IMR-90 (cell line): ENCODE results near the gene BCL2L2. TPM values are rescaled to one million over a fixed set of nuclear protein-coding genes. Genes with fewer than 3 reads are reported as not detected.

ENCODE experiments used
- ATAC-seq: fragments of 200-7000 bp; cut with Tn5 transposase; 2 replicates; pipeline ENCODE4 v1.9.1; 2020; ENCODE audit warnings: low read depth, mild to moderate bottlenecking, moderate library complexity
- BruUV-seq: library from RNA; stranded (reverse); fragments of 400-500 nt; replicated peaks from 2 replicates; lab custom pipeline; 2021; lab: Mats Ljungman, UMichigan
- CTCF ChIA-PET: fragments of 300-600 bp; formaldehyde crosslinking; extraction: SDS; loops from one replicate; lab custom pipeline; 2021; ENCODE audit warnings: antibody characterized with exemption; lab: Yijun Ruan, JAX
- POLR2A ChIA-PET: fragments of 300-600 bp; sonication (Branson Sonifier 250); formaldehyde crosslinking; loops from one replicate; lab custom pipeline; 2022; ENCODE audit warnings: antibody characterized with exemption; ENCODE audit not compliant: unreplicated experiment; lab: Charles Lee
- DNase-seq: peaks from one replicate; pipeline ENCODE4 v3.0.0; 2013
- H2AFZ ChIP-seq: replicated peaks from 2 replicates; pipeline ENCODE3; 2013; ENCODE audit warnings: low read length, mild to moderate bottlenecking; ENCODE audit not compliant: poor library complexity
- H2AK5ac ChIP-seq: 2 replicates; pipeline ENCODE4 v1.6.1; 2013; ENCODE audit warnings: low read depth, low read length, inconsistent platforms
- H2AK9ac ChIP-seq: replicated peaks from 2 replicates; pipeline ENCODE3; 2013; ENCODE audit warnings: mild to moderate bottlenecking, low read depth, low read length, moderate library complexity; ENCODE audit not compliant: poor library complexity
- H2BK120ac ChIP-seq: 2 replicates; pipeline ENCODE4 v1.6.1; 2013; ENCODE audit warnings: low read depth, low read length, inconsistent platforms
- H2BK15ac ChIP-seq: 3 replicates; pipeline ENCODE4 v1.6.1; 2013; ENCODE audit warnings: low read depth, low read length, inconsistent platforms
- H2BK20ac ChIP-seq: 2 replicates; pipeline ENCODE4 v1.6.1; 2013; ENCODE audit warnings: low read depth, mild to moderate bottlenecking, inconsistent platforms, low read length, moderate library complexity
- H2BK5ac ChIP-seq: 2 replicates; pipeline ENCODE4 v1.6.1; 2013; ENCODE audit warnings: mild to moderate bottlenecking, low read depth, low read length, inconsistent platforms; ENCODE audit not compliant: poor library complexity, severe bottlenecking
- H3K14ac ChIP-seq: replicated peaks from 2 replicates; pipeline ENCODE4 v1.6.1; 2013; ENCODE audit warnings: low read depth, low read length, inconsistent platforms
- H3K18ac ChIP-seq: 2 replicates; pipeline ENCODE4 v1.6.1; 2013; ENCODE audit warnings: low read depth, low read length, control low read depth
- H3K23ac ChIP-seq: 2 replicates; pipeline ENCODE4 v1.6.1; 2013; ENCODE audit warnings: low read depth, low read length, inconsistent platforms
- H3K27ac ChIP-seq: 2 replicates; pipeline ENCODE4 v1.5.1; 2013; ENCODE audit warnings: mild to moderate bottlenecking, control low read depth, low read length; ENCODE audit not compliant: insufficient read depth
- H3K27me3 ChIP-seq: 2 replicates; pipeline ENCODE4 v1.6.1; 2013; ENCODE audit warnings: low read length; ENCODE audit not compliant: control insufficient read depth, insufficient read depth
- H3K36me3 ChIP-seq: 2 replicates; pipeline ENCODE4 v1.6.1; 2013; ENCODE audit warnings: low read length, mixed read lengths; ENCODE audit not compliant: control insufficient read depth, insufficient read depth
- H3K4ac ChIP-seq: 2 replicates; pipeline ENCODE4 v1.6.1; 2013; ENCODE audit warnings: low read depth, low read length, inconsistent platforms
- H3K4me1 ChIP-seq: 2 replicates; pipeline ENCODE4 v1.6.1; 2013; ENCODE audit warnings: low read length, mixed read lengths; ENCODE audit not compliant: control insufficient read depth, insufficient read depth
- H3K4me2 ChIP-seq: 2 replicates; pipeline ENCODE4 v1.6.1; 2013; ENCODE audit warnings: low read depth, mild to moderate bottlenecking, control low read depth, low read length, moderate library complexity
- H3K4me3 ChIP-seq: 2 replicates; pipeline ENCODE4 v1.5.1; 2013; ENCODE audit warnings: low read depth, mild to moderate bottlenecking, control low read depth, low read length, moderate library complexity; ENCODE audit not compliant: insufficient read depth
- H3K56ac ChIP-seq: 2 replicates; pipeline ENCODE4 v1.6.1; 2013; ENCODE audit warnings: low read length, inconsistent platforms; ENCODE audit not compliant: insufficient read depth; ENCODE audit errors: extremely low read depth
- H3K79me1 ChIP-seq, 2 experiments: 2 replicates each; pipeline ENCODE4 v1.6.1; 2013; ENCODE audit warnings: low read length in 2 of 2, inconsistent platforms in 1 of 2, low read depth in 1 of 2
- H3K9ac ChIP-seq: 2 replicates; pipeline ENCODE4 v1.6.1; 2013; ENCODE audit warnings: low read depth, low read length, control low read depth
- H3K9me1 ChIP-seq: 2 replicates; pipeline ENCODE4 v1.6.1; 2013; ENCODE audit warnings: low read length, inconsistent platforms; ENCODE audit not compliant: insufficient read depth
- H3K9me3 ChIP-seq: 2 replicates; pipeline ENCODE4 v1.6.1; 2013; ENCODE audit warnings: low read length; ENCODE audit not compliant: control insufficient read depth, insufficient read depth
- H4K20me1 ChIP-seq: 2 replicates; pipeline ENCODE4 v1.6.1; 2013; ENCODE audit warnings: low read length, inconsistent platforms; ENCODE audit not compliant: insufficient read depth
- H4K5ac ChIP-seq: 2 replicates; pipeline ENCODE4 v1.6.1; 2013; ENCODE audit warnings: mild to moderate bottlenecking, low read depth, low read length, control low read depth
- H4K8ac ChIP-seq, 2 experiments: 2 replicates each; pipeline ENCODE4 v1.6.1; 2013; ENCODE audit warnings: low read depth in 2 of 2, low read length in 2 of 2, control low read depth in 1 of 2, inconsistent platforms in 1 of 2
- H4K91ac ChIP-seq: 2 replicates; pipeline ENCODE4 v1.6.1; 2013; ENCODE audit warnings: low read depth, low read length, inconsistent platforms; ENCODE audit not compliant: insufficient read depth
- BHLHE40 ChIP-seq: fragments of 150-350 bp; IDR thresholded peaks from 2 replicates; pipeline ENCODE4 v1.6.1; 2016; ENCODE audit warnings: mild to moderate bottlenecking, low read depth, low read length
- CEBPB ChIP-seq: IDR thresholded peaks from 2 replicates; pipeline ENCODE4 v1.6.1; 2012; ENCODE audit warnings: low read depth, low read length, improper control_type of control experiment
- CHD1 ChIP-seq: IDR thresholded peaks from 2 replicates; pipeline ENCODE4 v1.6.1; 2012; ENCODE audit warnings: low read depth, low read length, improper control_type of control experiment
- CTCF ChIP-seq: conservative IDR thresholded peaks from 2 replicates; pipeline ENCODE4 v1.5.1; 2012; ENCODE audit warnings: mild to moderate bottlenecking, low read depth, low read length, improper control_type of control experiment
- ELK1 ChIP-seq: fragments of 150-350 bp; IDR thresholded peaks from 2 replicates; pipeline ENCODE4 v1.6.1; 2016; ENCODE audit warnings: low read depth, mild to moderate bottlenecking, low read length, moderate library complexity, borderline replicate concordance
- FOS ChIP-seq: fragments of 150-350 bp; IDR thresholded peaks from 2 replicates; pipeline ENCODE4 v1.6.1; 2016; ENCODE audit warnings: low read depth, low read length
- MAFK ChIP-seq: IDR thresholded peaks from 2 replicates; pipeline ENCODE4 v1.6.1; 2012; ENCODE audit warnings: low read depth, low read length, improper control_type of control experiment
- MAZ ChIP-seq: IDR thresholded peaks from 2 replicates; pipeline ENCODE4 v1.6.1; 2012; ENCODE audit warnings: low read depth, mild to moderate bottlenecking, low read length, improper control_type of control experiment, moderate library complexity, borderline replicate concordance
- MXI1 ChIP-seq: IDR thresholded peaks from 2 replicates; pipeline ENCODE4 v1.6.1; 2012; ENCODE audit warnings: low read depth, mild to moderate bottlenecking, low read length, moderate library complexity, borderline replicate concordance
- NFE2L2 ChIP-seq: fragments of 150-350 bp; IDR thresholded peaks from 2 replicates; pipeline ENCODE4 v1.6.1; 2016; ENCODE audit warnings: low read depth, mild to moderate bottlenecking, low read length
- POLR2A ChIP-seq: IDR thresholded peaks from 2 replicates; pipeline ENCODE4 v1.6.1; 2012; ENCODE audit warnings: mild to moderate bottlenecking, low read depth, low read length
- RAD21 ChIP-seq: IDR thresholded peaks from 2 replicates; pipeline ENCODE4 v1.6.1; 2012; ENCODE audit warnings: low read length, improper control_type of control experiment
- RCOR1 ChIP-seq: IDR thresholded peaks from 2 replicates; pipeline ENCODE4 v1.6.1; 2012; ENCODE audit warnings: mild to moderate bottlenecking, low read length, improper control_type of control experiment; ENCODE audit not compliant: insufficient replicate concordance
- RFX5 ChIP-seq: IDR thresholded peaks from 2 replicates; pipeline ENCODE4 v1.8.0; 2012; ENCODE audit warnings: low read depth, mild to moderate bottlenecking, low read length, moderate library complexity
- SMC3 ChIP-seq: fragments of 150-350 bp; IDR thresholded peaks from 2 replicates; pipeline ENCODE4 v1.6.1; 2016; ENCODE audit warnings: low read depth, mild to moderate bottlenecking, antibody characterized with exemption, low read length, moderate library complexity
- USF2 ChIP-seq: fragments of 150-350 bp; IDR thresholded peaks from 2 replicates; pipeline ENCODE4 v1.6.1; 2017; ENCODE audit warnings: mild to moderate bottlenecking, antibody characterized with exemption, low read length, low read depth
- WGBS, 2 experiments: methylation state at CpG; one replicate each; pipeline versions ENCODE4 v1.1.5 to v1.1.7; 2013; ENCODE audit warnings: missing lambda C conversion rate in 2 of 2; ENCODE audit not compliant: insufficient read length in 1 of 2; ENCODE audit errors: extremely low coverage in 2 of 2; 5-methylcytosine and 5-hydroxymethylcytosine counted together
- dilution Hi-C: fragments of 300-500 bp; cut with HindIII; formaldehyde crosslinking; loops from one replicate; pipeline ENCODE4 v1.14.3; 2018; ENCODE audit warnings: low sequenced_read_pairs; ENCODE audit not compliant: unreplicated experiment
- in situ Hi-C: fragments of 300-500 bp; cut with MboI; formaldehyde crosslinking; loops from 3 replicates; pipeline ENCODE4 v1.14.3; 2019; ENCODE audit warnings: low sequenced_read_pairs, inconsistent platforms, mixed read lengths
- intact Hi-C: fragments of 100-400 bp; cut with micrococcal nuclease; formaldehyde crosslinking; loops from 2 replicates; pipeline ENCODE4 v1.10.0; 2022
- polyA plus RNA-seq, 3 experiments: library from polyadenylated mRNA; depleted of rRNA; stranded (reverse); fragments of >200 nt; gene quantifications; 2 replicates each; pipeline ENCODE4 v1.2.3, GENCODE V29; 2012; ENCODE audit warnings: low replicate concordance in 1 of 3
- total RNA-seq: library from RNA; depleted of rRNA; stranded (reverse); fragments of >200 nt; gene quantifications from 2 replicates; pipeline ENCODE4 v1.2.3, GENCODE V29; 2012

The BCL2L2 gene
- total and polyA plus RNA-seq, 2 of the 4 experiments (the other 2 are of a cell fraction) = 14.5 to 40.9 TPM

- no peak for TF ChIP-seq BHLHE40
- no peak for TF ChIP-seq MXI1
- no peak for TF ChIP-seq RFX5
- TF ChIP-seq NFE2L2 = no peak
- no peak for TF ChIP-seq CEBPB
- TF ChIP-seq ELK1 = no peak
- TF ChIP-seq MAFK = no peak
- no peak for TF ChIP-seq USF2
- no peak for TF ChIP-seq FOS
- TF ChIP-seq CTCF = no peak
- no peak for TF ChIP-seq POLR2A
- no peak for TF ChIP-seq RCOR1
- no peak for TF ChIP-seq RAD21
- TF ChIP-seq MAZ = no peak
- TF ChIP-seq SMC3 = no peak
- TF ChIP-seq CHD1 = no peak
- Histone ChIP-seq H3K4me2 (no peak overlapping the region), H2AFZ (no peak overlapping the region), H3K9ac (no peak overlapping the region), H3K27me3 (no peaks in the 10 kb centered on the region), H4K8ac (no peak overlapping the region), H4K5ac (no peak overlapping the region), H3K56ac (no peak overlapping the region), H2BK5ac (no peak overlapping the region), H3K23ac (no peak overlapping the region), H3K18ac (no peak overlapping the region), H2BK15ac (no peak overlapping the region), H3K79me1 (peaks cover 18 to 39% of the 10 kb centered on the region in 2 experiments), H3K9me1 (no peaks in the 10 kb centered on the region), H4K91ac (no peak overlapping the region), H3K4me1 (peaks cover 6% of the 10 kb centered on the region; the same call in 1 of the 2 replicates), H3K4me3 (no peak overlapping the region), H3K9me3 (no peaks in the 10 kb centered on the region), H3K14ac (no peak overlapping the region), H3K36me3 (peaks cover 27% of the 10 kb centered on the region), H2AK9ac (no peak overlapping the region), H2BK120ac (no peak overlapping the region), H2AK5ac (no peak overlapping the region), H3K27ac (no peak overlapping the region), H2BK20ac (no peak overlapping the region), H3K4ac (no peak overlapping the region), H4K20me1 (peaks cover 16% of the 10 kb centered on the region; the same call in 1 of the 2 replicates)
- in situ Hi-C loops = loop anchor here (10.0 to 25.0 kb wide), 5 partner anchors 50 to 1113 kb away; partner anchors contain the start of genes CBLN3, CMTM5, EMC9 and FITM1
- WGBS, 2 experiments = no CpG with 5 or more reads among the region's 2 CpGs
- dilution Hi-C loops = no loop called here
- no peak for ATAC-seq
- no peak for DNase-seq
- intact Hi-C loops = no loop called here
- ChIA-PET CTCF (interaction anchor here (0.9 kb wide), 1 partner anchor 139 kb away, joined by 6 read pairs; no protein-coding TSS in a partner anchor), POLR2A (no interaction called here)
- BruUV-seq = no TSS peak
Observed at GRCh38 chr14:23324455-23324846, 17.8 kb downstream of the BCL2L2 start.
